PFSK-1 (cell line): Measurements from ENCODE around the gene SNRPA1.

Source experiments
- FOXP2 ChIP-seq: optimal IDR thresholded peaks from 2 replicates; pipeline ENCODE3; 2011; ENCODE audit warnings: borderline replicate concordance, control low read depth, inconsistent platforms; ENCODE audit not compliant: insufficient read depth; ENCODE audit errors: extremely low read length, extremely low read depth
- POLR2AphosphoS5 ChIP-seq: IDR thresholded peaks from 2 replicates; pipeline ENCODE4 v1.6.1; 2012; ENCODE audit warnings: low read depth, mild to moderate bottlenecking, control low read depth, low read length, moderate library complexity
- SIN3A ChIP-seq: IDR thresholded peaks from 2 replicates; pipeline ENCODE4 v1.6.1; 2012; ENCODE audit warnings: mild to moderate bottlenecking, low read length, moderate library complexity, borderline replicate concordance; ENCODE audit not compliant: insufficient read depth
- TAF1 ChIP-seq: IDR thresholded peaks from 2 replicates; pipeline ENCODE4 v1.6.1; 2012; ENCODE audit warnings: low read length, control low read depth, borderline replicate concordance; ENCODE audit not compliant: insufficient read depth
- TF ChIP-seq, protein P1 (sequence below), 2 experiments: IDR thresholded peaks; 2 replicates each; pipeline versions ENCODE4 v1.6.1 to v1.8.0; 2011 to 2012; ENCODE audit warnings: low read depth in 2 of 2, low read length in 2 of 2, control low read depth in 1 of 2, inconsistent platforms in 1 of 2, mild to moderate bottlenecking in 1 of 2, moderate library complexity in 1 of 2; ENCODE audit not compliant: insufficient read depth in 1 of 2

DNA sequence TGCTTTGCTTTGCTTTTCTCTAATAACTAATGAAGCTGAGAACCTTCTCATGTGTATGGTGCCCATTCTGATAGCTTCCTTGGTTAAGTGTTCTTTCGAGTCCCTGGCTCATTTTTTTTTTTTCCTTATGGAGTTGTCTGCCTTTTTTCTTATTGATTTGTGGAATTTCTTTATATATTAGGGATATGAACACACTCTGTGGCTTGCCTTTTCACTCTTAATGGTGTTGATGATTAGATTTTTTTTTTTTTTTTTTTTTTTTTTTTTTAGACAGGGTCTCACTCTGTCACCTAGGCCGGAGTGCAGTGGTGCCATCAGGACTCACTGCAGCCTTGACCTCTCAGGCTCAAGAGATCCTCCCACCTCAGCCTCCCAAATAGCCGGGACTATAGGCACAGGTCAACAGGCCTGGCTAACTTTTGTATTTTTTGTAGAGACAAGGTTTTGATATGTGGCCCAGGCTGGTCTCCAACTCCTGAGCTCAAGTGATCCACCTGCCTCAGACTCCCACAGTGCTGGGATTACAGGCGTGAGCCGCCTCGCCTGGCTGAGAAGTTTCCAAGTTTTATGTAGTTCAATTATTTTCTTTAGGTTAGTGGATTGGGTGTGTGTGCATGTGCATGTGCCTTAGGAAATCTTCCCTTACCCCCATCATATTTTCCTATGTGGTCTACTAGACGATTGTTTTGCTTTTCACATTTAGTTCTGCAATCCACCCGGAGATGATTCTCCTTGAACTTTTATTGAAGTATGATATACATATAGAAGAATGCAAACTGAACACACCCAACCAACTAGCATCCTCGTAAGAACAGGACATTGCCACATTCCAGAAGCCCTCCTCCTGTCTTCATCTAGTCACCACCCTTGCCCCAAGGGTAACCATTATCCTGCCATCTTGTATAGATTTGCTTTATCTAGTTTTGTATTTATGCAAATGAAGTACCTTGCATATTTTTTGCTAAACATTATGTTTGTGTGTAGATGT lies 1.7 kb upstream of the SNRPA1 start:
- no peak for TF ChIP-seq POLR2AphosphoS5
- TF ChIP-seq, protein P1, sequence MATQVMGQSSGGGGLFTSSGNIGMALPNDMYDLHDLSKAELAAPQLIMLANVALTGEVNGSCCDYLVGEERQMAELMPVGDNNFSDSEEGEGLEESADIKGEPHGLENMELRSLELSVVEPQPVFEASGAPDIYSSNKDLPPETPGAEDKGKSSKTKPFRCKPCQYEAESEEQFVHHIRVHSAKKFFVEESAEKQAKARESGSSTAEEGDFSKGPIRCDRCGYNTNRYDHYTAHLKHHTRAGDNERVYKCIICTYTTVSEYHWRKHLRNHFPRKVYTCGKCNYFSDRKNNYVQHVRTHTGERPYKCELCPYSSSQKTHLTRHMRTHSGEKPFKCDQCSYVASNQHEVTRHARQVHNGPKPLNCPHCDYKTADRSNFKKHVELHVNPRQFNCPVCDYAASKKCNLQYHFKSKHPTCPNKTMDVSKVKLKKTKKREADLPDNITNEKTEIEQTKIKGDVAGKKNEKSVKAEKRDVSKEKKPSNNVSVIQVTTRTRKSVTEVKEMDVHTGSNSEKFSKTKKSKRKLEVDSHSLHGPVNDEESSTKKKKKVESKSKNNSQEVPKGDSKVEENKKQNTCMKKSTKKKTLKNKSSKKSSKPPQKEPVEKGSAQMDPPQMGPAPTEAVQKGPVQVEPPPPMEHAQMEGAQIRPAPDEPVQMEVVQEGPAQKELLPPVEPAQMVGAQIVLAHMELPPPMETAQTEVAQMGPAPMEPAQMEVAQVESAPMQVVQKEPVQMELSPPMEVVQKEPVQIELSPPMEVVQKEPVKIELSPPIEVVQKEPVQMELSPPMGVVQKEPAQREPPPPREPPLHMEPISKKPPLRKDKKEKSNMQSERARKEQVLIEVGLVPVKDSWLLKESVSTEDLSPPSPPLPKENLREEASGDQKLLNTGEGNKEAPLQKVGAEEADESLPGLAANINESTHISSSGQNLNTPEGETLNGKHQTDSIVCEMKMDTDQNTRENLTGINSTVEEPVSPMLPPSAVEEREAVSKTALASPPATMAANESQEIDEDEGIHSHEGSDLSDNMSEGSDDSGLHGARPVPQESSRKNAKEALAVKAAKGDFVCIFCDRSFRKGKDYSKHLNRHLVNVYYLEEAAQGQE (IDR thresholded peaks at IDR 0.05; ENCODE audit: insufficient read depth in 1 of 2, low read depth in 2 of 2, low read length in 2 of 2), result no peak
- no peak for TF ChIP-seq SIN3A
- TF ChIP-seq TAF1, result no peak
- TF ChIP-seq FOXP2, result no peak
